GM21737 (cell line): ENCODE results near the gene SNX21.
"Not testable (repeated sequence)": the region's sequence is repeated elsewhere in the genome, so short reads cannot be mapped to it uniquely, and the experiment has no call there.

ENCODE experiments used
- ATAC-seq: cut with Tn5 transposase; IDR thresholded peaks from one replicate; pipeline ENCODE4 v1.9.1; 2021; ENCODE audit warnings: mild to moderate bottlenecking, moderate library complexity; ENCODE audit not compliant: unreplicated experiment

The SNX21 gene

DNA sequence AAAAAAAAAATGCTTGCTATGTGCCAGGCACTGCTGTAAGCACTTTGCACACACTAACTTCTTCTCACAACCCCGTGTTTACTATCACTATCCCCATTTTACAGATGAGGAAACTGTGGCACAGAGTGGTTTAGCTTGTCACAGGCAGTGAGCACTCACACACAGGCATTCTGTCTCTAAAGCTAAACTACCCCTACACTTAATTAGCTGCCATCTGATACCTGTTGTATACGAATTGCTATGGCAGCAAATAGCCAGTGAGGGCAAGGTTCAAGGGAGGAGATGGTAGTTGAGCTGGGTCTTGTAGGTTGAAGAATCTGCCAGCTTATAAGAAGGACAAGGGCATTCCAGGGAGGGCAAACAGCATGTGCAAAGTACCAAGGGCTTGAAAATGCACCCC is 11.7 kb upstream of the SNX21 start:
- no peak for ATAC-seq

- ATAC-seq, result no peak
These were observed 10.7 kb upstream of the SNX21 start for GRCh38 chr20:45822857-45823256.

DNA sequence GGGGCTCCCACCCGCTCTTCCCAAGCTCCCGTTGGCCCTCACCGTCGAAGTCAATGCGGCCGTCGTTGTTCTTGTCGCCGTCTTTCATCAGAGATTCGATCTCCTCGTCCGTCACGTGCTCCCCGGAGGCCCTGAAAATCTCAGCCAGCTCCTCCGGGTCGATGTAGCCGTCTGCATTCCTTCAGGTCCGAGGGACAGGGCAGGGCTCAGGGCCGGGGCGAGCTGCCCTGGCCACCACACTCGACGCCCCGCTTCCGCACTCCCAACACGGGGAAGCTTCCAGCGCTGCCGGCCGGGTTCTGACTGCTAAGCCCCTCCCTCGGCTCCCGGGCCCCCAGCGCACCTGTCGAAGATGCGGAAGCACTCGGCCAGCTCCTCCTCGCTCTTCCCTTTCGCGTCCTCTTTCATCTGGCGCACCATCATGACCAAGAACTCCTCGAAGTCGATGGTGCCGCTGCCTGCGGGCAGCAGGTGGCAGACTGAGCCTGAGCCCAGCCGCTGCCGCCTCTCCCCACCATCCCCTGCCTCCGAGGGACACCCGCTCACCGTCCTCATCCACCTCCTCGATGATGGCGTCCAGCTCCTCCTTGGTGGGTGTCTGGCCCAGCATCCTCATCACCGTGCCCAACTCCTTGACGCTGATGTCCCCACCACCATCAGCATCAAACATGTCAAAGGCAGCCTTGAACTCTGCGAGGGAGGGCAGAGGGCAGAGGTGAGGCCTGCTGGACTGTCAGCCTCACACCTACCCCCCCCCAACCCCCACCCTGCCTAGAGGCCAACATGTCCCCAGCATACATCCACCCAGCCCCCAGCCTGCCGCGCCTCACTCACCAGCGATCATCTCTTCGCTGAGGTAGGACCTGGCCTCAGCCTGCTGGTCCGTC is 9.4 kb upstream of the SNX21 start:
- no peak for ATAC-seq

- ATAC-seq, result no peak
These were observed 7.1 kb upstream of the SNX21 start for GRCh38 chr20:45826381-45827019.

DNA sequence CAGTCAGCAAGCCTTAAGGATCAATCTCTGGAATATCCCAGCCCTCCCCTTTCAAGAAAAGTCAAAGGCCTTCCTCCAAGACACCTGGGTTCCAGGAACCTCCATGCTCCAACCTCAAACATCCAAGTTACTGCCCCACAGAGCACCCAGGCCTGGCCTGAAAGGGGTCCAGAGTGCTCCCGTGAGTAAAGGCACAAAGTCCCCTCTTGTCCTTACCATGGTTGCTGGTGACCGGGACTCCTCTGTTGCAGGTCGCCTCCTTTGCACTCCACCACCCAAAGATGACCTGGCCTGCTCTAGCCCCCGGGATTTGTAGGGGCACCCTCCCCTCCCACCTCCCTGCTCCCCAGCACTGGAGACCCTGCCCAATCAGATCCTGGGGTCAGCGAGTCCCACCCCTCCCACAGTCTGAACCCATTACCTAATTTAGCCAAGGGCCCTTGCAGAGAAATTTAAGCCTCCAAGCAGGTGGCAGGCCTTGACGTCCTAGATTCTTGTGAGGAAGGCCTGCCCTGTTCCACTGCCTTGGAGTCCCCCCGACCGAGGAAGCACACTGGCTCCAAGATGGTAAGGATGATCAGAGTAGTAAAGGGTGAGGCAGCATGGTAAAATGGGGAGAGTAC is 6.5 kb upstream of the SNX21 start, which contains the start of gene TNNC2:
TSS of gene TNNC2 (minus strand) at position 283 of the 623 bp plus-strand sequence. CDS start at position 219, 64 bp downstream.
- ATAC-seq, result no peak

DNA sequence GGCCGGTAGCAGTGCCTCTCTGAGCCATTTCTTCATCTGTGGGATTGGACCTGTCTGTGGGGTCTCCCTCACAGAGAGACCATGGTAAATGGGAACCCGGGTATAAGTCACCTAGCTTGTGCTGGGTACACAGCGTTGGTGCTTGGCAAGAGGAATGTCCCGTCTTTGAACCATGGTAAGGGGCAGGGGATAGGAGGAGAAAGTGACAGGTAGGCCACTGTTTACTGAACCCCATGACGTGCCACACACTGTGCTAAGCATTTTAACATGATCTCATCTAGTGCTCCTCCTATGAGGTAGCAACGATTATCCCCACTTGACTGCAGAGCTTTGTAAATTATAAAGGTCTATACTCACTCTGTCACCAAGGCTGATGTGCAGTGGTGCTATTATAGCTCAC is 5.9 kb upstream of the SNX21 start:
- ATAC-seq, result no peak

GRCh38 chr20:45828589-45828988 is 5.0 kb upstream of the SNX21 start:
- no peak for ATAC-seq

DNA sequence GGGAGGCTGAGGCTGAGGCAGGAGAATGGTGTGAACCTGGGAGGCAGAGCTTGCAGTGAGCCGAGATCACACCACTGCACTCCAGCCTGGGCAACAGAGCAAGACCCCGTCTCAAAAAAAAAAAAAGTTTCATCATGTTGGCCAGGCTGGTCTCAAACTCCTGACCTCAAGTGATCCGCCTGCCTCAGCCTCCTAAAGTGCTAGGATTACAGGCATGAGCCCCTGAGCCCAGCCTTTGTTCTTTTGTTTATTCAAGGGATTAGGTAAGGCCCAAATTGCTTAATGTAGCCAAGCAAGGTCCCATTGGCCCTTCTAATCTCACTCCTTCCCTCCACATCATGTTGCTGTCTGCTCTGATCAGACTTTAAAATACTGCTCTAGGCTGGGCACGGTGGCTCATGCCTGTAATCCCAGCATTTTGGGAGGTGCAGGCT is 3.9 kb upstream of the SNX21 start:
- ATAC-seq, result not testable (repeated sequence)

GRCh38 chr20:45832619-45833018 is 980 bp upstream of the SNX21 start:
- ATAC-seq, result no peak

DNA sequence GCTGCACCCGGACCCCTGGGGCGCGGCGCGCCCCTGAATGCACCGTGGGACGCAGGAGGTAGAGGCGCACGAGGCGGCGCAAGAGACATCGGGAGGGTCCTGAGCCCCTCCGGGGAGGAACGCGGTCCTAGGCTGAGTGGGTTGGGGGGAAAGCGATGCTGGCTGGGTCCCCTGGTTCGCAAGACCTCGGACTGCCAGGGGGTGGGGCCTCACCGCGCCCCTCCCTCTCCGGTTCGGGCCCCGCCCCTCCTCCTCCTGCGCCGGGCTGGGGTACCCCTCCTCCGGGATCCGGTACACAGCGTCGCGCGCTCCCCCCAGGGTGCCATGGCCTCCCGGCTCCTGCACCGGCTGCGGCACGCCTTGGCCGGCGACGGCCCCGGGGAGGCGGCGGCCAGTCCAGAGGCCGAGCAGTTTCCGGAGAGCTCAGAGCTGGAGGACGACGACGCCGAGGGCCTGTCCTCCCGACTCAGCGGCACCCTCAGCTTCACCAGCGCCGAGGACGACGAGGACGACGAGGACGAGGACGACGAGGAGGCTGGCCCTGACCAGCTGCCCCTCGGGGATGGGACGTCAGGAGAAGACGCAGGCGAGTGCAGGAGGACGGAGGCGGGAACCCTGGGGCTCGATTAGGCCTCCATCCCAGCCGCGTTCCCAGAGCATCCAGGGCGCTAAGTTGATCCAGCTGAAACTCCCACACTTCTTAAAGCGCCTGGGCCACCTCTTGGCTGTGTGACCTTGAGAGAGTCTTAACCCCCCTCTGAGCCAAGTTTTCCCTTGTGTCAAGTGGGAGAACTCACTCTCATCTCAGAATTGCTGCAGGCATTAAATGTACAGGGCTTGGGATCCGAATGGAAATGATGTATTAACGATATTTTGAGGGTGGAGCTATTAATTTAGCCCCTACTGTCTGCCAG is 541 bp downstream of the SNX21 start:
- ATAC-seq, result no peak

- ATAC-seq, result no peak
These were observed 1.2 kb downstream of the SNX21 start for GRCh38 chr20:45834797-45835161.

DNA sequence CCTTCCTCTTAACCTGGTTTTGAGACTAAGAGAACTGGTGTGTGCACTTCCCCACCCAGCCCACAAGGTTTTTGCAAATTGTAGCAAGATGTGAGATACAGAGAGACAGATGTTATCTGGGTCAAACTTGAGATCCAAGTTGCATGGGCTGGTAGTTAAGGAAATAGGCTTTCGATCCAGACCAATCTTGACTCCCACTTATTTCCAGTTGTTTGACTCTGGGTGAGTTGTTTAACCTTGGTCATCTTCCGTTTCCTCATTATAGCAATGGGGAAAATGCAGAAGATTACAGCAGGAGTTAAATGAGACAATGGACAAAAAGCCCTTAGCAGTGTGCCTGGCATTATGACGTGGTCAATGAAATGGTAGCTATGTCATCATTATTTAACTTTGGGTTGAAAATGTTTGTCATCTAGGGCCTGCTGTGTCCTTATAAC is 1.7 kb downstream of the SNX21 start:
- ATAC-seq, result no peak

GRCh38 chr20:45835825-45836224 is 2.2 kb downstream of the SNX21 start:
- no peak for ATAC-seq

DNA sequence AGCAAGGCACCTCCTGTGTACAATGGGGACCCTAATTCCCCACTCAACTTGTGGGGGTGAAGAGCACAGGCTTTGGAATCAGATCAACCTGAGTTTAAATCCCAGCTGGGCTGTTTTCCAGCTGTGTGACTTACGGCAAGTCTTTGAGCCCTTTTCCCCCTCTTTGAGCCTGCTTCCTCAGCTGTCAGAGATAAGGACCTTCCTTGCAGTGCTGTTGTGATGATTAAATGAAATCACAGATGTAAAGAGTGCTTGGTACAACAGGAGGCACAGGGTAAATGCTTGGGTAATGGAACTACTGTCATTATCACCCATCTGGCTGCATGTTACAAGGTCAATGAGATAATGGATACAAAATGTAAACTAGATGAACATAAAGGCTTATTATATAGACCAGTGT is 3.2 kb downstream of the SNX21 start:
- ATAC-seq, result no peak

DNA sequence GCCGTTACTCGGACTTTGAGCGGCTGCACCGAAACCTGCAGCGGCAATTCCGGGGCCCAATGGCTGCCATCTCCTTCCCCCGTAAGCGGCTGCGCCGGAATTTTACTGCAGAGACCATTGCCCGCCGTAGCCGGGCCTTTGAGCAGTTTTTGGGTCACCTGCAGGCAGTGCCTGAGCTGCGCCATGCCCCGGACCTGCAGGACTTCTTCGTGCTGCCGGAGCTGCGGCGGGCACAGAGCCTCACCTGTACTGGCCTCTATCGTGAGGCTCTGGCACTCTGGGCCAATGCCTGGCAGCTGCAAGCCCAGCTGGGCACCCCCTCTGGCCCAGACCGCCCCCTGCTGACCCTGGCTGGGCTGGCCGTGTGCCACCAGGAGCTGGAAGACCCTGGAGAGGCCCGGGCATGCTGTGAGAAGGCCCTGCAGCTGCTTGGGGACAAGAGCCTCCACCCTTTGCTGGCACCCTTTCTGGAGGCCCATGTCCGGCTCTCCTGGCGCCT is 7.2 kb downstream of the SNX21 start:
- ATAC-seq, result no peak

- ATAC-seq, result no peak
These were observed 8.0 kb downstream of the SNX21 start for GRCh38 chr20:45841407-45842129.

GRCh38 chr20:45842169-45842812 is 8.7 kb downstream of the SNX21 start:
- ATAC-seq, result peak; percentile 71

GRCh38 chr20:45843506-45843905 is 9.9 kb downstream of the SNX21 start:
- no peak for ATAC-seq

DNA sequence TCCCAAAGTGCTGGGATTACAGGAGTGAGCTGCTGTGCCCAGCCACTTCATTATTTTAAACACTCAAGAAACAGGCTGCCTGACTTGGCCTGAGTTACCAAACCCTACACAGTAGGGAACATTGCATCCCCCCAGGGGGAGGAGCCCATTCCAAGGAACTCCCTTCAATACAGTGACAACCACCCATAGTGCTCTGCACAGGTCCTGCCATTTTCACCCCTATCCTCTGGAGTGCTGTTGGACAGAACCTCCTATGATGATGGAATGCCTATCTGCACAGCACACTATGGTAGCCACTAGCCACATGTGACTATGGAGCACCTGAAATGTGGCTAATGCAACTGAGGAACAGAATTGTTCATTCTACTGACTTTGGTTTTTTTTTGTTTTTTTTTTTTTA is 11.9 kb downstream of the SNX21 start:
- no peak for ATAC-seq
